Mesendoderm (in vitro differentiated cells): ENCODE measurements around the gene HOXB8.
A peak's percentile ranks its signal among the peaks of the same experiment; 100 is the strongest.

Source experiments
- DNase-seq: peaks from one replicate; pipeline ENCODE4 v3.0.0; 2013
- H2AK5ac ChIP-seq: 2 replicates; pipeline ENCODE4 v1.6.1; 2013; ENCODE audit warnings: low read length, inconsistent platforms
- H2BK120ac ChIP-seq: 2 replicates; pipeline ENCODE4 v1.6.1; 2013; ENCODE audit warnings: low read depth, mild to moderate bottlenecking, low read length, moderate library complexity, mixed read lengths
- H2BK15ac ChIP-seq: replicated peaks from 2 replicates; pipeline ENCODE4 v1.6.1; 2013; ENCODE audit warnings: low read depth, mild to moderate bottlenecking, moderate library complexity
- H2BK5ac ChIP-seq: 2 replicates; pipeline ENCODE4 v1.6.1; 2013; ENCODE audit warnings: low read length, inconsistent platforms
- H3K18ac ChIP-seq: 2 replicates; pipeline ENCODE4 v1.6.1; 2013; ENCODE audit warnings: mild to moderate bottlenecking, low read length, mixed read lengths
- H3K23ac ChIP-seq: one replicate; pipeline ENCODE4 v1.6.1; 2013; ENCODE audit warnings: low read length
- H3K27ac ChIP-seq: 2 replicates; pipeline ENCODE4 v1.5.1; 2013; ENCODE audit warnings: low read depth, mild to moderate bottlenecking, inconsistent platforms, low read length, moderate library complexity
- H3K27me3 ChIP-seq: 2 replicates; pipeline ENCODE4 v1.6.1; 2013; ENCODE audit warnings: low read length, control low read depth, mild to moderate bottlenecking, inconsistent platforms; ENCODE audit not compliant: insufficient read depth, poor library complexity
- H3K36me3 ChIP-seq: 2 replicates; pipeline ENCODE4 v1.6.1; 2013; ENCODE audit warnings: low read length, inconsistent platforms; ENCODE audit not compliant: control insufficient read depth, insufficient read depth
- H3K4ac ChIP-seq: one replicate; pipeline ENCODE4 v1.6.1; 2013; ENCODE audit warnings: low read depth, mild to moderate bottlenecking, low read length, moderate library complexity
- H3K4me1 ChIP-seq: 2 replicates; pipeline ENCODE4 v1.6.1; 2013; ENCODE audit warnings: low read depth, low read length, inconsistent platforms; ENCODE audit not compliant: control insufficient read depth
- H3K4me2 ChIP-seq: 2 replicates; pipeline ENCODE4 v1.6.1; 2013; ENCODE audit warnings: low read length
- H3K4me3 ChIP-seq: 2 replicates; pipeline ENCODE4 v1.5.1; 2013; ENCODE audit warnings: mild to moderate bottlenecking, low read length
- H3K56ac ChIP-seq: one replicate; pipeline ENCODE4 v1.6.1; 2013; ENCODE audit warnings: low read length
- H3K79me1 ChIP-seq: 2 replicates; pipeline ENCODE4 v1.6.1; 2013; ENCODE audit warnings: low read length, inconsistent platforms
- H3K79me2 ChIP-seq: 2 replicates; pipeline ENCODE4 v1.6.1; 2013; ENCODE audit warnings: mild to moderate bottlenecking, low read length; ENCODE audit not compliant: control insufficient read depth, insufficient read depth
- H3K9ac ChIP-seq: 2 replicates; pipeline ENCODE4 v1.6.1; 2013; ENCODE audit warnings: low read length, inconsistent platforms
- H4K5ac ChIP-seq: one replicate; pipeline ENCODE4 v1.6.1; 2013; ENCODE audit warnings: low read length
- H4K8ac ChIP-seq: one replicate; pipeline ENCODE4 v1.6.1; 2013; ENCODE audit warnings: low read depth, mild to moderate bottlenecking, control low read depth, low read length, moderate library complexity
- WGBS: extraction: QIAGEN DNeasy Blood & Tissue Kit; methylation state at CpG from one replicate; pipeline ENCODE4 v1.1.7; 2013; ENCODE audit warnings: low lambda C conversion rate, missing lambda C conversion rate; ENCODE audit not compliant: insufficient coverage; ENCODE audit errors: extremely low coverage; 5-methylcytosine and 5-hydroxymethylcytosine counted together

HOXB8 gene

DNA sequence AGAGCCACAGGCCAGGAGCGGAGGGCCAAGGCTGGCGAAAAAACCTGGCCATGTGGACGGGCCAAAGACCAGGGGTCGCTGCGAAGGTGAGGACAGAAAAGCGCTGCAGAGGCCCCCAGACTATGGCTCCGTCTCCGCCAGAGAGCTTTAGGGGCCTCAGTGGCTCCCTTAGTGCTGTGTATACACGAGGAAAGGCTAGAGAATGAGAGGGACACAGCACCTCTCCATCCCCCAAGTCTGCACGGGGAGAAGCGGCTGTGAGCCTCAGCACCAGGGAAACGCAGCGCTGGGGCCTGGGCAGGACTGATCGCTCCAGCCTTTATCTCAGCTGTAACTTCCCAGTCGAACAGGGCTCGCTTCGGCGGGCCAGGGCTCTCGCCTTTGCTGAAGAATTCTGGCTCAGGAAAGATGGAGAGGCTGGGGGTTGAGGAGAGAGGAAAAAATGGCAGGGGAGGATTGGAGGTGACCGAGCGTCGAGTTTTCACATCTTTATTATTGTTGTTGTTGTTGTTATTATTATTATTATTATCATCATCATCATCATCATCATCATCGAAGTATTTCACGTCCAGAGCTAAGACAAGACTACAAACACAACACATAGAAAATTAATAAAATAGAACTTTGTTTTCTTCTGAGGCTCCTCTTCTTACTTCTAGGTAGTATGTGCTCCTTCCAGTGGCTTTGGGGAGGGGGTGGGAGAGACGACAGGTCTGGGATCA lies 19.7 kb downstream of the HOXB8 start:
- Histone ChIP-seq H3K79me1 (no peaks in the 10 kb centered on the region), H3K4ac (no peak overlapping the region), H3K9ac (no peak overlapping the region), H4K5ac (no peak overlapping the region), H3K4me2 (no peak overlapping the region), H3K56ac (no peak overlapping the region), H4K8ac (no peak overlapping the region), H2BK5ac (no peak overlapping the region), H2BK15ac (no peak overlapping the region), H3K4me3 (no peak overlapping the region), H3K27me3 (peaks cover 86% of the 10 kb centered on the region), H3K4me1 (peaks cover 7% of the 10 kb centered on the region), H2BK120ac (no peak overlapping the region), H2AK5ac (no peak overlapping the region), H3K23ac (no peak overlapping the region), H3K27ac (no peak overlapping the region), H3K18ac (no peak overlapping the region), H3K79me2 (no peaks in the 10 kb centered on the region), H3K36me3 (no peaks in the 10 kb centered on the region)
- no peak for DNase-seq
- no CpG with 5 or more reads among the region's 25 CpGs for WGBS

GRCh38 chr17:48594538-48595277 lies 20.4 kb downstream of the HOXB8 start:
- Histone ChIP-seq H3K79me2 (no peaks in the 10 kb centered on the region), H2BK5ac (no peak overlapping the region), H3K4me2 (peak overlapping the region; percentile 39), H3K9ac (peak overlapping the region; percentile 44), H3K4ac (no peak overlapping the region), H4K8ac (no peak overlapping the region), H2BK15ac (no peak overlapping the region), H3K23ac (no peak overlapping the region), H3K27me3 (peaks cover 89% of the 10 kb centered on the region), H3K4me1 (peaks cover 6% of the 10 kb centered on the region), H2BK120ac (no peak overlapping the region), H2AK5ac (no peak overlapping the region), H3K36me3 (no peaks in the 10 kb centered on the region), H3K4me3 (no peak overlapping the region), H3K18ac (no peak overlapping the region), H4K5ac (no peak overlapping the region), H3K56ac (peak overlapping the region; percentile 69), H3K27ac (no peak overlapping the region), H3K79me1 (no peaks in the 10 kb centered on the region)
- DNase-seq = no peak
- WGBS = no CpG with 5 or more reads among the region's 25 CpGs

- H2BK120ac ChIP-seq = no peak overlapping the region
Observed at GRCh38 chr17:48593840-48594537, 21.1 kb downstream of the HOXB8 start.

DNA sequence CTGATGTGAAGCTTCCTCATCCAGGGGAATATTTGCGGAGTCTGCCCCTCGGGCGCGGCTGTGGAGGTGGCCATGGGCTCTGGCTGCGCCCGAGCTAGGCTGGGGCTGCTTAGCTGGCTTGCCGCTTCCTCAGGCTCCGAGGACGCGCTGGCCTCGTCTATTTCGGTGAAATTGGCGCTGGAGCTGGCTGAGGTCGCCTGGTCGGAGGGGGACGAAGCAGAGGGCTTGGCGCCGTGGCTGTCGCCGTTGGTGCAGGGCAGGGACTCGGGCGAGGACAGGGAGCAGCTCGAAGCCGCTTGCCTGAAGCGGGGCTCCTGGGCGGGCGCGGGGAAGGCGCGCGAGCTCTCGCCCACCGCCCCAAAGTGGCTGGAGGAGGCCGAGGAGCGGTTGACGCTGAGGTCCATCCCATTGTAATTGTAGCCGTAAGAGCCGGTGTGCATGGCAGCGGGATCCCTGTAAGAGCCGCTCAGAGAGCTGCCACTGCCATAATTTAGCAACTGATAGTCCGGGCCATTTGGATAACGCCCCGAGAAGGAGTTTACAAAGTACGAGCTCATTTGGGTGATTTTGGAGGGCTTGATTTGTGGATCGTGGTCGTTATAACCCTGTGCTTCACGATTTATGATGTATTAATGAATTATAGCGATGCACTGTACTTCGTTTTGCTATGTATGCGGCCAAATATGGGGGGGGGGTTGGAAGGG lies 21.8 kb downstream of the HOXB8 start, which contains the start of gene HOXB5:
HOXB5 (minus strand) TSS at position 654 of the 704 bp plus-strand sequence; CDS start at position 557, 97 bp downstream.
- no peaks in the 10 kb centered on the region for H3K36me3 ChIP-seq
- H2BK5ac ChIP-seq = no peak within 1 kb of the TSS
- no peak within 1 kb of the TSS for H2BK15ac ChIP-seq
- peak within 1 kb of the TSS; percentile 54 for H3K4me2 ChIP-seq
- no peak within 1 kb of the TSS for H3K4ac ChIP-seq
- no peak within 1 kb of the TSS for H4K5ac ChIP-seq
- H3K9ac ChIP-seq = peak within 1 kb of the TSS; percentile 44
- H3K79me1 ChIP-seq = no peaks in the 10 kb centered on the region
- H3K79me2 ChIP-seq = no peaks in the 10 kb centered on the region
- no peak within 1 kb of the TSS for H4K8ac ChIP-seq
- no peak within 1 kb of the TSS for H2AK5ac ChIP-seq
- peak within 1 kb of the TSS; percentile 66 for H3K23ac ChIP-seq
- H3K56ac ChIP-seq = peak within 1 kb of the TSS; percentile 76
- no CpG with 5 or more reads among the region's 50 CpGs for WGBS
- peaks cover 89% of the 10 kb centered on the region for H3K27me3 ChIP-seq
- DNase-seq = peak; percentile 55
- no peak within 1 kb of the TSS for H3K4me3 ChIP-seq
- peaks cover 2% of the 10 kb centered on the region for H3K4me1 ChIP-seq
- no peak within 1 kb of the TSS for H3K27ac ChIP-seq
- no peak within 1 kb of the TSS for H3K18ac ChIP-seq
- no peak within 1 kb of the TSS for H2BK120ac ChIP-seq

More at GRCh38 chr17:48593840-48594537, 21.1 kb downstream of the HOXB8 start:
- H3K23ac ChIP-seq = no peak overlapping the region
- no peak overlapping the region for H2BK15ac ChIP-seq
- H3K4me2 ChIP-seq = peak overlapping the region; percentile 39
- H3K4ac ChIP-seq = no peak overlapping the region
- peak overlapping the region; percentile 69 for H3K56ac ChIP-seq
- peaks cover 2% of the 10 kb centered on the region for H3K4me1 ChIP-seq
- no peak overlapping the region for H2BK5ac ChIP-seq
- H3K18ac ChIP-seq = no peak overlapping the region
- H2AK5ac ChIP-seq = no peak overlapping the region
- H3K9ac ChIP-seq = peak overlapping the region; percentile 44
- H4K8ac ChIP-seq = no peak overlapping the region
- H3K27me3 ChIP-seq = peaks cover 89% of the 10 kb centered on the region
- H3K36me3 ChIP-seq = no peaks in the 10 kb centered on the region
- no peaks in the 10 kb centered on the region for H3K79me1 ChIP-seq
- H3K27ac ChIP-seq = no peak overlapping the region
- H3K79me2 ChIP-seq = no peaks in the 10 kb centered on the region
- no CpG with 5 or more reads among the region's 37 CpGs for WGBS
- peak; percentile 90 for DNase-seq
- no peak overlapping the region for H4K5ac ChIP-seq
- no peak overlapping the region for H3K4me3 ChIP-seq

DNA sequence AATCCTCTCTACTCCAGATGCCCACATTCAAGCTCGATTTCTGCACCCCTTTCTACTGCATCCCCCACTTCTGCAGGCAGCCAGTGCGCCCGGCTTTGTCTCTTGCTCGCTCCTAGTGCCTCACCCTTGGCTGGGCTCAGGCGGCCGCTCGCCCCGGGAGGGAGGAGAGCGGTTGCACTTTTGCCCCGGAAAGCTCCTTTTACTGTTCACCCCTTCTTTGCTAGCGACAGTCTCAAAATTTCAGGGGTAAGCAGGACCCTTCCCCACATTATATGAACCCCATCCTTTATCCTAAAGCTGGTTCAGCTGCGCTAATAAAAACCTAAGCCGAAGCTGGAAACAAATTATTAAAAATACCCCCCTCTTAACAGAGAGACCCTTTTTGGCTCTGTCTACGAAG lies 22.5 kb downstream of the HOXB8 start:
- Histone ChIP-seq H2BK120ac (no peak overlapping the region), H3K79me2 (no peaks in the 10 kb centered on the region), H3K56ac (no peak overlapping the region), H3K27me3 (peaks cover 90% of the 10 kb centered on the region), H3K36me3 (no peaks in the 10 kb centered on the region), H2BK5ac (no peak overlapping the region), H3K79me1 (no peaks in the 10 kb centered on the region), H3K9ac (no peak overlapping the region), H3K4me1 (peaks cover 2% of the 10 kb centered on the region), H3K27ac (no peak overlapping the region), H3K23ac (peak overlapping the region; percentile 66), H3K4me2 (no peak overlapping the region), H4K8ac (no peak overlapping the region), H2AK5ac (no peak overlapping the region), H3K18ac (no peak overlapping the region), H4K5ac (no peak overlapping the region), H2BK15ac (no peak overlapping the region), H3K4ac (no peak overlapping the region), H3K4me3 (no peak overlapping the region)
- WGBS = no CpG with 5 or more reads among the region's 14 CpGs
- no peak for DNase-seq
